Activated CD4-positive, alpha-beta T cell treated with anti-CD3 and anti-CD28 coated beads, Interleukin-2, amount 50 U/mL, for 4 hours (primary cell): ENCODE data around the gene RIPPLY1.
"Not testable (repeated sequence)": the region's sequence is repeated elsewhere in the genome, so short reads cannot be mapped to it uniquely, and the experiment has no call there.

Source experiments
- DNase-seq, 2 experiments: peaks; one replicate each; pipeline ENCODE4 v3.0.0-alpha.2; 2020

Gene RIPPLY1

GRCh38 chrX:106905064-106905708 is 2.0 kb upstream of the RIPPLY1 start:
- no peak for DNase-seq

GRCh38 chrX:106903856-106904528 is 851 bp upstream of the RIPPLY1 start:
- DNase-seq: no peak

DNA sequence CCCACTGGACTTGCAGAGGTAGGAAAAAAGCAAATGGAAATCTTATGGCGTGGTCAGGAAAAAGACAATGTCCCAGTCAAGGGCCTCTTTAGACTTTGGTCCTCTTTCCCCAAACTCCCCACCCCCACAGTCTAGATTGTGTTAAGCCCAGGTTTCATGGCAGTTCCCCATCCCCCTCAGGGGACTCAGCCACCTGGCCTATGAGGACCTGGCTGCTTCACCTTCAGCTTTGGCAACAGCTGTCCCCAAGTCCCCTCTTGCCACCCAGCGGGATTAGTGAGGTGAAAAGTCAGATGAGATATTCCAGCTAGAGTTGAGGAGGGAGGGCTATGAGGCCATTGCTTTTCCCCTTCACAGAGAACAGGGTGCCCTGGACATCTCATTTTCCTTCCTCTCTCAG is 457 bp downstream of the RIPPLY1 start:
- no peak for DNase-seq

- DNase-seq: no peak
Measured at GRCh38 chrX:106901781-106902219, 1.3 kb downstream of the RIPPLY1 start.

DNA sequence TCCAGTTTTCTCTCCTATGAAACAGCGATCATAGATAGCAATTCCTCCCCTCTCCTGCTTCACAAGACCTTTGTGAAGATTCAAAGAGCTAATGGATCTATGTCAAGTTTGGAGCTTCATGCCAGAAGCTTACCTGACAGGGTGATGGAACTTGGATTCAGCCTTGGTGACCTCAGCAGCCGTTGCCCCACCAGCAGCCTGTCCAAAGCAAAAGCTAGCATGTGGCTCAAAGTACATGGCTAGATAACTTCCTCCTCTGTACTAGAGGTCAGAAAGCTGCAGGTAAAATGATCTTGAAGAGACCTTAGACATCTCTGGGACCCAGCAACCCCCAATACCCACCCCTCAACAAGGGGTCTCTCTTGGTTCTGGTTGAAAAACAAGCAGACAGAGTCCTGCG is 1.8 kb downstream of the RIPPLY1 start:
- DNase-seq: no peak

GRCh38 chrX:106899841-106900240 is 3.3 kb downstream of the RIPPLY1 start:
- no peak for DNase-seq

DNA sequence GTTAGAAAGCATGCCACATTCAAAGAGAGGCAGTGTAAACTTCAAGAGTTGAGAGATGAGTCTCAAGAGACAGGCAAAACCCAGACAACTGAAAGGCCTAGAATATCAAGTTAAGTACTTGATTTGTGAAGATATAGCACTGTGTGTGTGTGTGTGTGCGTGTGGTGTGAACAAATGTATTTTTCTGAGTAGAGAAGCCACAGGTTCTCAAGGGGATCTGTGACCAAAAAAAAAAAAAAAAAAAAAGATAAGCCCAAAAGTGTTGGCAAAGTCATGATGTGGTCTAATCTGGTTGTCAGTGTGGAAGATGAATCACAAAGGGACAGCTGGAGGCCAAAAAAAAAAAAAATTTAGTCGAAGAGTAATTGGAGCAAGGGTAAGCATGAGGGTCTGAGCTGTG is 3.9 kb downstream of the RIPPLY1 start:
- no peak for DNase-seq

GRCh38 chrX:106898462-106898861 is 4.7 kb downstream of the RIPPLY1 start:
- DNase-seq: no peak

DNA sequence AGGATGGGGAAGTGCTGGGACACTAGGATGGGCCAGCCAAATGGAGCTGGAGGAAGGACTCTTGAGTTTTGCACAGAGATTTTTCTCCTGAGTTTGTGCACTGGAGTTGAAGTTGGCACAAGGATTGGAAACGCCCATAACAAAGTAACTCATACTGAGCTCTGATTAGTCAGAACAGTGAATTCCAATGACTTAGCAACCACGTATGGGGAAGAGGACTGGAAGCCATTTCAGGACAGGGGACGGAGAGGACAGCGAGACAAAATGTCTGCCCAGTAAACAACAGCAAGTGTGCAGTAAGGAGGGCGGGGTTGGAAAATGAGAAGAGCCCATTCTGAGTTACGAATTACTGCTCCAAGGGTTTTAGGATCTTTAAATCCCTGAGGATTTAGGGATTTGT is 5.9 kb downstream of the RIPPLY1 start:
- DNase-seq: no peak

DNA sequence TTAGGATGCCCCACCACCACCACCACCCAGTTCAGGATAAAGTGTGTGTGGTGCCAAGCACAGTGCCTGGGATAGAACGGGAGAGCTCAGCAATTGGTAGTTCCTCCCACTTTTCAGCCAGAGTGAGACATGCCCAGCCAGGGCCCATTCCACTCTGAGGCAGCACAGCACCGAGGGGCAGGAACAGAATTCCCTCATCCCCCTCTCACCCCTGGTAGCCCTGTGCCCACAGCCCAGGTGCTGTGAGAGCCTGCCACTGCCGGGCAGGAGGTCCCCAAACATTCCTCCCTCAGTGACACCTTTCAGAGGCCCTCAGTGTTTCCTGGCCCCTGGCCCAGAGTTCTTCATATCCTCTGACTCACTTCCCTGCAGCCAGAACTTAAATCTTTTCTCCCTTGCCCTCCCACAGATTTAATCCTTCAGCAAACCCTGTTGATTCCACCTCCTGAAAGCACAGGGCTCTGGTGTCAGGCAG is 8.1 kb downstream of the RIPPLY1 start:
- DNase-seq: no peak

DNA sequence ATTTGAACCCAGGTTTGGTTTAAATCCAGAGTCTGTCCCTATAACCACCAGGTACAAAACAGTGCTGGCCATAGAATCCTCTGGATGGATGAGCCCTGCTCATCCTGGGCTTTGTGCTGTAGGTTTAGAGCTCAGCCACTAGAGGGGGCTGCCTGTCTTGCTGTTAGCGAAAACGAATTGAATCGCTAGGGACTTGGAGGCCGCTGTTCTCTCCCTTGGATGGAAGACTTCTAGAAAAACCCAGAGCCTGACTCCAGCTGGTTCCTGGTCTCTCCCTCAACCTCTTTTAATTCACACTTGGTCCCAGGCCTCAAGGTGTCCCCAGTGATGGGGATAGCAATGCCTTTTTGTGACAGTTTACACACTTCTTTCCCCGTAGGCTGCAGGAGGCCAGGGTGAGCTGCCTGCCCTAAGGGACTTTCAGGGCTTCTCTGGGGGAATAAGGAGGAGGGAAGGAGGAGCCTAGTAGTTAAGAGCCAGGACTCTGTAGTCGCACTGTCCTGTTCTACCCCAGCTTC is 8.7 kb downstream of the RIPPLY1 start:
- DNase-seq: peak; percentile 16 to 25

- no peak for DNase-seq
Measured at GRCh38 chrX:106891762-106892460, 11.2 kb downstream of the RIPPLY1 start.

DNA sequence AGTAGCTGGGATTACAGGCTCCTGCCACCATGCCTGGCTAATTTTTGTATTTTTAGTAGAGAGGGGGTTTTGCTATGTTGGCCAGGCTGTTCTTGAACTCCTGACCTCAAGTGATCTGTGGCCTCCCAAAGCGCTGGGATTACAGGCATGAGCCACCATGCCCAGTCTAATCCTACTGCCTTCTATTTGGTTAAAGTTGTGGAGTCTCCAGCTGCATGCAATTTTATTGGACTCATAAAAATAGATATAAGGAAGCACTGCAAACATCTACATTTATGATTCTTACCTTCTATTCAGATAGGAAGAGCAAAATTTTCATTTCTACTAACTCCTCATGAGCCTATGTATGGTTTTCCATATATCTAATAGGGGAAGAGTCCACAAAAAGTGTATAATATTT is 13.7 kb downstream of the RIPPLY1 start:
- DNase-seq: no peak

GRCh38 chrX:106875151-106875550 is 28.0 kb downstream of the RIPPLY1 start:
- no peak for DNase-seq

- DNase-seq: no peak
Measured at GRCh38 chrX:106874075-106874474, 29.1 kb downstream of the RIPPLY1 start.

DNA sequence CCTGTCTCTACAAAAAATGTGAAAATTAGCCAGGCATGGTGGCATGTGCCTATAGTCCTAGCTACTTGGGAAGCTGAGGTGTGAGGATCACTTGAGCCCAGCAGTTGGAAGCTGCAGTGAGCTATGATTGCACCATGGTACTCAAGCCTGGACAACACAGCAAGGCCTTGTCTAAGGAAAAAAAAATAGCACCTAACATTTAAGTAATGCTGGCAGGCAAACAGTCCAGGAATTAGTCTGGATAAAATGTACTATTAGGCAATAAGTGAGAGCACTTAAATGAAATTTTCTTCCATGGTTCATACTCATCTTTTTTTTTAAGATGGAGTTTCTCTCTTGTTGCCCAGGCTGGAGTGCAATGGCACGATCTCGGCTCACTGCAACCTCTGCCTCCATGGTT is 30.3 kb downstream of the RIPPLY1 start:
- DNase-seq: not testable (repeated sequence)

DNA sequence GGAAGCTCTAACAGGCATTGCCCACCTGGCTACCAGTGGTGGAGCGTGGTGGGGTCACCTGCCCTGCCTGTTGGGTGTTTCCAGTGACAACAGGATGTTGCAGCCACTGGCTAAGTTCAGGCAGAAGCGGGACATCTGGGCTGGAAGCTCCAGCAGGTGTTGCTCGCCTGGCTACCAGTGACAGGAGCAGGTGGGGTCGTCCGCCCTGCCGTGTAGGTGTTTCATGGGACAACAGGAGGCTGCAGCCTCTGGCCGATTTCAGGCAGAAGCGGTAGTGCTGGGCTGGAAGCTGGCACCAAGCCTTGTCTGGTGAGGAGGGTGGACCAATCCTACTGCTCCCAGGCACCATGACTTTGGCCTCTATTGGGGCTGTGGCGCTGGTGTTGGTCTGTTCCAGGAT is 39.4 kb downstream of the RIPPLY1 start:
- no peak for DNase-seq

DNA sequence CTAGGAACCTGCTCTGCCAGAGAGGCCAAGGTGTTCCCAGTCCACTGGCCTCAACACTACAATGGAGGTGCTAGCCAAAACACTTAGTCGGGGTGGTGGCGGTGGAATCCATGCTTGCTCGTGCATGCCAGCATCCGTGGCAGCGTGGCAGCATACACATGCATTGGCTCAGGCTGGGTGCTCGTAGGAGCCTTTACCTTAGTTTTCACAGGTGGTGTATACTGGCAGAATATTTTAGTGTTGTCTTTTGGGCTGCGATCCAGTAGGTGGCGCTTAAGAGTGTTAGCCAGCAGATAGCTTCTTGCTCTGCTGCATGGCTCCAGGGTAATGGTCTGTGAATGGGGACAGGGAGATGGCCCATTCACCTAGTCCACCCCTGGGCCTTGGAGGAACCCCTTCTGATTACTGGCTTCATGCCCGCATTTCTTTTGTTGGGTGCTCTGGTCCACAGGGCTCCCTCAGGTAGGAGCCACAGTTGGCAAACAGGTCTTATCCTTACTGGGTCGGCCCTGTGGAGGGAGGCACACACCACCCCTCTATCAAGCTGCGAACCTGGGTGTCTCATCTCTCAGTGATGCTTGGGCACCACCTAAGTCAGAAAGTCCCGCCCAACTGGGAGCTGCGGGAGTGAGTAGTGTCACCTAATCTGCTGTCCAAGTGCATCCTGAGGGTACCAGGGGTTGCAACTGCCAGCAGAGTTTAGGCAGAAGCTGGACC is 40.0 kb downstream of the RIPPLY1 start:
- DNase-seq: no peak
